Neuronal stem cell (in vitro differentiated cells): ENCODE measurements around the gene SERPIND1.
"Not testable (repeated sequence)": the region's sequence is repeated elsewhere in the genome, so short reads cannot be mapped to it uniquely, and the experiment has no call there.

ENCODE experiments used
- DNase-seq: peaks from one replicate; pipeline ENCODE4 v3.0.0-alpha.2; 2013; ENCODE audit warnings: low spot score
- H2AFZ ChIP-seq: one replicate; pipeline ENCODE4 v1.6.1; 2013; ENCODE audit warnings: mild to moderate bottlenecking, low read length, inconsistent platforms
- H2AK5ac ChIP-seq: 2 replicates; pipeline ENCODE4 v1.6.1; 2013; ENCODE audit warnings: low read depth, mild to moderate bottlenecking, inconsistent platforms, low read length, moderate library complexity, mixed read lengths
- H2BK120ac ChIP-seq: 2 replicates; pipeline ENCODE4 v1.6.1; 2013; ENCODE audit warnings: low read depth, mild to moderate bottlenecking, inconsistent platforms, low read length, moderate library complexity, mixed read lengths
- H2BK12ac ChIP-seq: one replicate; pipeline ENCODE4 v1.6.1; 2013; ENCODE audit warnings: low read length, inconsistent platforms
- H2BK15ac ChIP-seq: 2 replicates; pipeline ENCODE4 v1.6.1; 2013; ENCODE audit warnings: mild to moderate bottlenecking, low read length, inconsistent platforms, mixed read lengths
- H2BK5ac ChIP-seq: one replicate; pipeline ENCODE4 v1.6.1; 2013; ENCODE audit warnings: inconsistent platforms, mild to moderate bottlenecking, low read length, moderate library complexity
- H3K14ac ChIP-seq: one replicate; pipeline ENCODE4 v1.6.1; 2013; ENCODE audit warnings: low read length, inconsistent platforms
- H3K18ac ChIP-seq: 2 replicates; pipeline ENCODE4 v1.6.1; 2013; ENCODE audit warnings: low read length, inconsistent platforms
- H3K23ac ChIP-seq: 2 replicates; pipeline ENCODE4 v1.6.1; 2013; ENCODE audit warnings: low read depth, mild to moderate bottlenecking, mixed read lengths, low read length, inconsistent platforms; ENCODE audit not compliant: poor library complexity
- H3K27ac ChIP-seq: replicated peaks from 3 replicates; pipeline ENCODE4 v1.5.1; 2013; ENCODE audit warnings: low read length, inconsistent platforms
- H3K27me3 ChIP-seq, 3 experiments: 2 replicates each; pipeline ENCODE4 v1.6.1; 2013; ENCODE audit warnings: low read length in 3 of 3, mild to moderate bottlenecking in 2 of 3, inconsistent platforms in 1 of 3, low read depth in 1 of 3, mixed read lengths in 1 of 3, moderate library complexity in 1 of 3; ENCODE audit not compliant: control insufficient read depth in 3 of 3, insufficient read depth in 3 of 3
- H3K36me3 ChIP-seq, 2 donors: replicated peaks in 1 of 2; 2 replicates each; pipeline ENCODE4 v1.6.1; 2013; ENCODE audit warnings: low read length in 2 of 2; ENCODE audit not compliant: control insufficient read depth in 2 of 2, insufficient read depth in 2 of 2
- H3K4ac ChIP-seq: 2 replicates; pipeline ENCODE4 v1.6.1; 2013; ENCODE audit warnings: inconsistent platforms, mild to moderate bottlenecking, low read length, moderate library complexity
- H3K4me1 ChIP-seq, 2 donors: 1 replicate in 1 of 2; 2 replicates in 1 of 2; pipeline ENCODE4 v1.6.1; 2013; ENCODE audit warnings: low read length in 2 of 2, low read depth in 1 of 2; ENCODE audit not compliant: control insufficient read depth in 2 of 2, insufficient read depth in 1 of 2
- H3K4me2 ChIP-seq: one replicate; pipeline ENCODE4 v1.6.1; 2013; ENCODE audit warnings: mild to moderate bottlenecking, low read length, inconsistent platforms; ENCODE audit not compliant: insufficient read depth, poor library complexity, severe bottlenecking
- H3K4me3 ChIP-seq, 2 donors: 2 replicates each; pipeline ENCODE4 v1.5.1; 2013; ENCODE audit warnings: low read length in 2 of 2, mild to moderate bottlenecking in 2 of 2, inconsistent platforms in 1 of 2, moderate library complexity in 1 of 2
- H3K79me1 ChIP-seq: one replicate; pipeline ENCODE4 v1.6.1; 2013; ENCODE audit warnings: low read depth, mild to moderate bottlenecking, inconsistent platforms, low read length, moderate library complexity
- H3K9ac ChIP-seq: one replicate; pipeline ENCODE4 v1.6.1; 2013; ENCODE audit warnings: mild to moderate bottlenecking, low read depth, low read length, inconsistent platforms; ENCODE audit not compliant: poor library complexity
- H3K9me3 ChIP-seq, 2 donors: replicated peaks in 1 of 2; 2 replicates each; pipeline versions ENCODE3 to v1.6.1; 2013; ENCODE audit warnings: low read length in 2 of 2, mild to moderate bottlenecking in 2 of 2, inconsistent platforms in 1 of 2, low read depth in 1 of 2, mixed read lengths in 1 of 2, moderate library complexity in 1 of 2; ENCODE audit not compliant: control insufficient read depth in 2 of 2, insufficient read depth in 1 of 2
- H4K8ac ChIP-seq: one replicate; pipeline ENCODE4 v1.6.1; 2013; ENCODE audit warnings: low read depth, mild to moderate bottlenecking, inconsistent platforms, low read length, moderate library complexity
- H4K91ac ChIP-seq: one replicate; pipeline ENCODE4 v1.6.1; 2013; ENCODE audit warnings: low read length, low read depth, mild to moderate bottlenecking, inconsistent platforms; ENCODE audit not compliant: poor library complexity
- whole genome bisulfite sequencing, 2 donors: extraction: QIAGEN DNeasy Blood & Tissue Kit; methylation state at CpG; one replicate each; pipeline ENCODE4 v1.1.7; 2013; ENCODE audit warnings: missing lambda C conversion rate in 2 of 2, mixed read lengths in 1 of 2; ENCODE audit not compliant: insufficient read length in 2 of 2, insufficient replicate concordance in 1 of 2; ENCODE audit errors: extremely low coverage in 2 of 2; 5-methylcytosine and 5-hydroxymethylcytosine counted together

Gene SERPIND1

DNA sequence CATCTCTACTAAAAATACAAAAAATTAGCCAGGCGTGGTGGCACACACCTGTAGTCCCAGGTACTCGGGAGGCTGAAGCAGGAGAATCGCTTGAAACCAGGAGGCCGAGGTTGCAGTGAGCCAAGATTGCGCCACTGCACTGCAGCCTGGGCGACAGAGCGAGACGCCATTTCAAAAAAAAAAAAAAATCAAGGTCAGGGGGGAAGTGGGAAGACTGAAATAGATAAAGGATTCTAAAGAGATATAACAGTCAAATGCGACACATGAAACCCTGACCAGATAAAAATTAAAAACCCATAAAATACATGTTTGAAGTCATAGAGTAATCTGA lies 4.5 kb upstream of the SERPIND1 start:
- H3K9me3 ChIP-seq, H3K4me3 ChIP-seq: not testable (repeated sequence)
- no CpG with 5 or more reads among the region's 9 CpGs for WGBS, 2 donors

DNA sequence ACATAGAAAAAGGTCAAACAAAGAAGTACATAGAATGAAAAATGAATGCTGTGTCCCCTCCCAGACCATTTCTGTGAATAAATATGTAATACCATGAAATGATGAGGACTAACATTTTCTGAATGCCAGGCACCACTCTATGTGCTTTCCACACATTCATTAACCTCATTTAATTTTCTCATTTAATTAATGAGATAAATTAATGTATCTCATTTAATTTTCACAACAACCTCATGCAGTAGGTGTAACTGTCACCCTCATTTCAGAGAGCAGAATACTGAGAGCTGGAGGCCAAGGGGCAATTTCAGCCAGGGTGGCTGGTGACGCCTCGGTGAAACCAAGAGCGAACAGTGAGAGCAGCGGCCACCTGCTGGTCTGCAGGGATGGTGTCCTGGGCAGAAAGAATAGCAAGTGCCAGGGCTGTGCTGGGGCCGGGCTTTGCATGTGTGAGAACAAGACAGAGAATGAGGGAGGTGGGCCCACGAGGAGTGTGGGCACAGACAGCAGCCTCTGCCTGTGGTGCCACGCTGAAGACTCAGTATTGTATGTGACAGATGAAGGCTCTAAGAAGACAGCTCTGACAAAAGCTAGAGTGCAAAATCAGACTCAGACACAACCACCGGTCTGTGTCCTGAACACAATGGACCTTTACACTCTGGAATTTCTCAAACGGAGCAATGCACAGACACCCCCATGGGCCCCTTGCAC lies 1.8 kb upstream of the SERPIND1 start:
- no peak overlapping the region for H3K27ac ChIP-seq
- no peak overlapping the region for H2BK5ac ChIP-seq
- H3K79me1 ChIP-seq = peaks cover 4% of the 10 kb centered on the region
- H2BK120ac ChIP-seq = no peak overlapping the region
- no peaks in the 10 kb centered on the region for H3K27me3 ChIP-seq
- H3K36me3 ChIP-seq = peaks cover 0 to 2% of the 10 kb centered on the region in 2 donors
- H3K4ac ChIP-seq = no peak overlapping the region
- no peak overlapping the region for H3K18ac ChIP-seq
- no peaks in the 10 kb centered on the region for H3K9me3 ChIP-seq
- H3K14ac ChIP-seq = no peak overlapping the region
- no peak overlapping the region for H2AK5ac ChIP-seq
- H4K91ac ChIP-seq = no peak overlapping the region
- H3K9ac ChIP-seq = no peak overlapping the region
- no CpG with 5 or more reads among the region's 9 CpGs for WGBS, 2 donors
- no peak overlapping the region for H3K4me3 ChIP-seq
- H2BK15ac ChIP-seq = no peak overlapping the region
- no peak overlapping the region for H4K8ac ChIP-seq
- no peak overlapping the region for H3K4me2 ChIP-seq
- H2AFZ ChIP-seq = no peak overlapping the region
- no peak for DNase-seq
- no peak overlapping the region for H2BK12ac ChIP-seq
- peak overlapping the region; percentile 50 for H3K23ac ChIP-seq
- H3K4me1 ChIP-seq = peaks cover 0 to 3% of the 10 kb centered on the region in 2 donors

More for the DNA sequence above, 4.5 kb upstream of the SERPIND1 start:
- H3K9ac ChIP-seq, H3K4me2 ChIP-seq, H3K4ac ChIP-seq, H3K79me1 ChIP-seq, H3K4me1 ChIP-seq, H3K14ac ChIP-seq, H2AFZ ChIP-seq, H2BK5ac ChIP-seq, H4K91ac ChIP-seq, H3K27ac ChIP-seq, H2BK15ac ChIP-seq, H3K27me3 ChIP-seq, H3K23ac ChIP-seq, H2AK5ac ChIP-seq, H4K8ac ChIP-seq, H2BK120ac ChIP-seq, H3K18ac ChIP-seq, H2BK12ac ChIP-seq, DNase-seq: not testable (repeated sequence)
- H3K36me3 ChIP-seq = peaks cover 8 to 18% of the 10 kb centered on the region in 2 donors

DNA sequence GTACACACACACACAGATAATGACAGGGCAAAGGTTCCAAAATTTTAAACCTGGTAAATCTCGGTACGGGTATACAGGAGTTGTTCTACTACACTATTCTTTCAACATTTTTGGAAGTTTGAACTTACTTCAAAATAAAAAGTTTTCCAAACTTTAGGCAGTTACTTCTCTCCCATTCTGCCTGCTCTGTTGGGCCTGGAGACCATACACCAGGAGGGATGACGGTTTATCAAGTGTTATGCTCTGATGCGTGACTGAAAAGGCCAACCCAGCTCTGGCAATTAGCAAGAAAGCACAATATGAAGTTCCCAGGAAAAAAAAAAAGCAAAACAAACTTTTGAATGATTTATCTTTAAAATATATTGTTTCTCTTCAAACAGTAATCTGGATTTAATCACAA lies 969 bp downstream of the SERPIND1 start:
- peaks cover 4% of the 10 kb centered on the region for H3K79me1 ChIP-seq
- no peak overlapping the region for H4K8ac ChIP-seq
- H3K9me3 ChIP-seq = no peaks in the 10 kb centered on the region
- H3K27me3 ChIP-seq = no peaks in the 10 kb centered on the region
- no peak overlapping the region for H4K91ac ChIP-seq
- H3K36me3 ChIP-seq = peaks cover 0 to 12% of the 10 kb centered on the region in 2 donors
- H2BK5ac ChIP-seq = no peak overlapping the region
- H3K18ac ChIP-seq = no peak overlapping the region
- DNase-seq = no peak
- no CpG with 5 or more reads among the region's 4 CpGs for WGBS, 2 donors
- H2AFZ ChIP-seq = no peak overlapping the region
- H3K4ac ChIP-seq = no peak overlapping the region
- no peak overlapping the region for H3K4me3 ChIP-seq
- no peak overlapping the region for H3K27ac ChIP-seq
- H3K14ac ChIP-seq = no peak overlapping the region
- H2AK5ac ChIP-seq = no peak overlapping the region
- no peak overlapping the region for H2BK120ac ChIP-seq
- no peak overlapping the region for H3K9ac ChIP-seq
- no peak overlapping the region for H3K23ac ChIP-seq
- no peak overlapping the region for H3K4me2 ChIP-seq
- no peak overlapping the region for H2BK15ac ChIP-seq
- H2BK12ac ChIP-seq = no peak overlapping the region
- peaks cover 0 to 3% of the 10 kb centered on the region in 2 donors for H3K4me1 ChIP-seq

DNA sequence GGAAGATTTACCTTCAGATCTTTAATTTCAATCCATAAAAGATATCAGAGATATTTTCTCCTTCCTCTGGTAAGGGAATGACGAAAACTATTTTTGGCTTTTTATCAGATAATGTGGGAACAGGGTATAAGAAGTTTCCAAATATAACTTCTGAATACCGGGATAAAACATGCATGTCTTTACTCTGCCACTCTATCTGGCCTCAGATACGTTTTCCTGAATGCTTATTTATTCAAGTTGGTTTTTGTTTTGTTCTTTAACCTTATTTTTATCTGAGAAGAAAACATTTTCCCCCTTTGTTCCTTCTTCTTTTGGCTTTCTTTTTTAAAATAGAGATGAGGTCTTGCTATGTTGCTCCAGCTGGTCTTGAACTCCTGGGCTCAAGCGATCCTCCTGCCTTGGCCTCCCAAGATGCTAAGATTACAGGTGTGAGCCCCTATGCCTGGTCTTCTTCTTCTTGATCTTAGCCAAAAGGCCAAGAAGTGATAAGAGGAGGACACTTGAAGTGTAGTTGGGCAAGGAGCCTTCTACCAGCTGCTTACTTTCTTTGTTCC lies 1.5 kb downstream of the SERPIND1 start:
- Histone ChIP-seq H3K9me3 (no peaks in the 10 kb centered on the region), H2AK5ac (no peak overlapping the region), H3K4me1 (peaks cover 0 to 3% of the 10 kb centered on the region in 2 donors), H3K36me3 (peaks cover 0 to 12% of the 10 kb centered on the region in 2 donors), H4K8ac (no peak overlapping the region), H3K4me3 (no peak overlapping the region), H2BK120ac (no peak overlapping the region), H3K18ac (no peak overlapping the region), H3K27me3 (no peaks in the 10 kb centered on the region), H2BK12ac (no peak overlapping the region), H3K23ac (no peak overlapping the region), H2BK5ac (no peak overlapping the region), H3K14ac (no peak overlapping the region), H3K9ac (no peak overlapping the region), H3K4ac (no peak overlapping the region), H2AFZ (no peak overlapping the region), H3K27ac (no peak overlapping the region), H4K91ac (no peak overlapping the region), H3K4me2 (no peak overlapping the region), H3K79me1 (peaks cover 4% of the 10 kb centered on the region), H2BK15ac (no peak overlapping the region)
- no peak for DNase-seq
- no CpG with 5 or more reads among the region's 4 CpGs for WGBS, 2 donors
